HG03045 (cell line): ENCODE measurements around the gene DOCK2.
"Not testable (repeated sequence)": the region's sequence is repeated elsewhere in the genome, so short reads cannot be mapped to it uniquely, and the experiment has no call there.

Experiments
- ATAC-seq: cut with Tn5 transposase; IDR thresholded peaks from one replicate; pipeline ENCODE4 v1.9.1; 2021; ENCODE audit warnings: mild to moderate bottlenecking, moderate library complexity; ENCODE audit not compliant: unreplicated experiment

DOCK2 gene

DNA sequence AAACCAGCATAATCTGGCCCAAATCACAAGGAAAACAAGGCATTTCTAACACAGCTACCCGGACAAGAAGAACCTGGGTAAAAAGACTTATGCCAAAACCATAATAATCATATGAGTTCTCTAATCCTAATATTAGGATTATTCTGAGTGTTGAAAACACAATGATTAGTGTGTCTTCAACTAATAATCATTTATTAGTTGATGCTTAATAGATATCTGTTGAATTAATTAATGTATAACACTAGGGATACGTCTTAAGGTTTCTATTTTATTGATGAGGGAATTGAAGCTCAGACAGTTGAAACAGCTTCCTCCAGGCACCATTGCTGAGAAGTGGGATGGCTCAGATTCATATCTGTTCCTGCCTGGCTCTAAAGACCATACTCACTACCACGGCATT, 112.2 kb downstream of the DOCK2 start:
- no peak for ATAC-seq

GRCh38 chr5:169751490-169751889, 114.4 kb downstream of the DOCK2 start:
- no peak for ATAC-seq

- ATAC-seq = not testable (repeated sequence)
These were observed 115.5 kb downstream of the DOCK2 start for GRCh38 chr5:169752566-169752965.

GRCh38 chr5:169753795-169754194, 116.7 kb downstream of the DOCK2 start:
- ATAC-seq = no peak

- no peak for ATAC-seq
These were observed 117.7 kb downstream of the DOCK2 start for GRCh38 chr5:169754737-169755136.

GRCh38 chr5:169756071-169756765, 119.1 kb downstream of the DOCK2 start:
- no peak for ATAC-seq

GRCh38 chr5:169757016-169757415, 119.9 kb downstream of the DOCK2 start:
- no peak for ATAC-seq

DNA sequence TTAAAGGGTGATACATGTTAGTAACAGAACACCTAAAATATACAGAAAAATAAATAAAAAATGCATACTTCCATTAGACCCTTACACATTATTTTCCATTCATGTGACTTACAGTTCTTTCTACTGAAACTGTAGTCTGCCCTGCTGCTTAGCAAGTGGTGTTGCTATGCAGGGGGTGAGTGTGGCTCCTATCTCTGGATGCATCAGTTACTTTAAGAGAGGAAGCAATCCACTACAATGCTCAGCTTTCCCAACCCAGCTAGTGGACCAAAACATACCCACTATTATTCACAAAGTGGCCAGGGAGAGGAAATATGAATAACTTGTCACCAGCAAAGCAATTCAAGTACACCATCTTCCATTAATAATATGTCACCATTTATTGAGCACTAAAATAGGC, 121.8 kb downstream of the DOCK2 start:
- no peak for ATAC-seq

DNA sequence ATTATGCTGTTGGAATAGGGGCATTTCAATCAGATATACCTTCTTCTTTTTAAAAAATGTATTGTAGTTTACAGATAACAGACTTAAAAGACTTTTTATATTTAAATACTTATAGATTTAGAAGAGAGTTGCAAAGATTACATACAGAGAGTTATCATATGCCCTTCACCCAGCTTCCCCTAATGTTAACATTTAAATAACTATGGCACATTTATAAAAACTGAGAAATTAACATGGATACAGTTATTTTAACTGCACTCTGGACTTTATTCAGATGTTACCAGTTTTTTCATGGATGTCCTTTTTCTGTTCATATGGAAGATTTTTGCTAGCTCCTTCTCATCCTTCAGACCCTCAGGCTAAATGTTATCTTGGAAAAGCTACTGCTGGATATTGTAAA, 123.2 kb downstream of the DOCK2 start:
- no peak for ATAC-seq

DNA sequence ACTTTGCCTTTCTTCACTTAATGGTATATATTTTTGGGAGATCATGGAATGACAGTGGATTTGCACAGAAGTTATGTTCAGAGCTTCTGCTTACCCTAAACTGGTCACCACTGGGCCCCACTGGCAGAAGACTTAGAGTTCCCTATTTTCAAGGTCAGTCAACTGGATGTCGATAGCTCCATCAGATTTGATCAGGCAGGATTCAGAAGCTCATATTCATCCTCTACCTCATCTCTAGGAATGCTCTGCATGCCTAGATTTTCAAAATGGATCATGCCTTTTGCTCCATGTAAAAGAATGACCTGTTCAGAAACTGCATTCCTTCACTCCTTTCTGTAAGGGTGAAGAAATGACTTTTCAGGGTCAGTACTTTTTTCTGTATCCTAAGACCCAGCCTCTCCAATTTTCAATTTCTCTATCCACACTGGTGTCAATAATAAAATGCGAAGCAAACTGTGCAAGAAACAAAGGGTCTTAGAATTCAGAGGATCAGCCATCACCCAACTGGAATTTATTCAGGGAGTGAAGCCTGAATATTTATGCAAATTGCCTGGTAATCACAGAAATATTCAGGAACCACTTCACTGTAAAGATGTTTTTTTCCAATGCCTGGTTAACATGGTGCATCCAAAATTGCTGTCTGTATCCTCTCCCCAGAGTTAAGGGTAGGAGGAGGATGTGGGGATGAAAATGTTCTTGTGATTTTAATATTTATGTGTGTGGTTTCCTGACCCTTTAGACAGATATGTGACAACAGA, 125.4 kb downstream of the DOCK2 start:
- no peak for ATAC-seq

DNA sequence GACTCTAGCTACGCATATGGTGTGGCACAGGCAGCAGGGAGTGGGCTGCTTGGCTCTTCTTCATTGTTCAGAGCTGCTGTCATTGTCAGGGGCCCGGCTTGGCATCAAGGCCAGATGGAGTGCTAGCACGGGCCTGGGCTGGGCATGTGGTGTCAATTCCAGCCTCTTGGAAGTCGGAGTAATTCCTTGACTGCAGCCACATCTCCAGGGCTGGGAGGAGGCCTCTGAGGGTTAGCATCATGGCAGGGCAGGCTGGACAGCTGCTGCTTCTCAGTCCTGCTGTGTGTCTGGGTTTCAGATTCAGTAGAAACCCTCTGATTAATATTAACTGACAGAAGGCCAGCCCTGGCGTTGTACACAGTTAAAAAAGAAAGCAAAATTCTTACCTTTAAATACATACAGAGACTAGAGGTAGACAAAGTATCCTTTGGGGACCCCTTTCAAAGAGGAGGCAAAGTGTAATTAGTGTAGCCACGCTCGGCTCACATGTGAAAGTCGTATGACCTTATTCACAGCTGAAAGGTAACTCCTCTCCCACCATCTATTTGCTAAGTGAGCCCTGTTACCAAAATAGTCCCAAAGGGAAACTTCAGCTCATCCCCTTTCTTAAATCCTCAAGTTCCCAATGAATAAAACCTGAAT, 126.4 kb downstream of the DOCK2 start:
- peak; percentile 73 for ATAC-seq

- no peak for ATAC-seq
These were observed 126.9 kb downstream of the DOCK2 start for GRCh38 chr5:169764018-169764378.

DNA sequence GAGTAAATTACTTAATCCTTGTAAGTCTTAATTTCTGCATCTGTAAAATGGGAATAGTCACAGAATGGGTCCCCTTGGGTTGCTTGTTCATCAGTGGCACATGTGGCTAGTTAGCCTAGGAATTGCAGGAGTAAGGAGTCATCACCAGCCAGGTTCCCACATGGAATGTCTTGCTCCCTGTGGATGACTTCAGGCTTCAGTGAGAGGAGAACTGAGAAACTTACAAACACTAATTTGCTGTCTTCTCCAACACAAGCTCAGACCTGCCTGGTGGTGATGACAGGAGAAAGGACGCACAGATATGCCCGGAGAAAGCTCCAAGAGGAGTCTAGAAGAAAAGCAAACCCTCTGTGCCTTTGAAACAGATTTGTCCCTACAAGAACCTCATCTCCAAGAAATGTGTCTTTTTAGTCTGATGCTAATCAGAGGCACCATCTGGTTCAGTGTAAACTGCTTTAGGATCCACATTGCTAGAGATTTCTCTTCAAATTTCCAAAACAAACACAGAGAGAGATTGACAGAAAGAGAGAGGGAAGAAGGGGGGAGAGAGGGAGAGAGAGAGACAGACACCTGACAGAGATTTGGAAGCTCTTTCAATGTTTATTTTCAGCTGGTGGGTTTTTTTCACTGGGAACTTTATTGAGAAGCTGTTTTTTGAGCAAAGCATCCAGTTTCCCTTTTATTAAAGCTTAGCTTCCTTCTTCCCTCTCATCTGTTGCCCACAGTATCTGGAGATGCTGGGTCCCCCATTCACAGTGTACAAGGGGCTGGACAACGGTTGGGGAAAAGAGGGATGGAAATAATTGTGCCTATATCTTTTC, 128.3 kb downstream of the DOCK2 start:
- ATAC-seq = no peak

GRCh38 chr5:169766943-169767342, 129.9 kb downstream of the DOCK2 start:
- not testable (repeated sequence) for ATAC-seq

DNA sequence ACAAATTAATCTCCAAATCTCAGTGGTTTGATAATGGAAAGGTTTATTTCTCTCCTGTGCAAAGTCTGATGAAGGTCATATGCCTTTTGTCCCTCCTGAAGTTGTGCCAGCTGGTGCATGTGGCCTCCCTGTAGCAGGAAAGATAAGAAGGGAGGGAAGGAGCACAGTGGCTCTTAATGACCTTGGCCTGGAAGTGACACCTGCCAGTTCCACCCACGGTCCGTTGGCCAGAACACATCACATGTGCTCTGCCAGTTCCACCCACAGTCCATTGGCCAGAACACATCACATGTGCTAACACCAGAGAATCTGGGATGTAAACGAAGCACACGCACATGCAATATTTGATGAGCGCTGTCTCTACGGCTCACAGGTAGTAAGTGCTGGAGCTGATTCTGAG, 130.9 kb downstream of the DOCK2 start:
- no peak for ATAC-seq

DNA sequence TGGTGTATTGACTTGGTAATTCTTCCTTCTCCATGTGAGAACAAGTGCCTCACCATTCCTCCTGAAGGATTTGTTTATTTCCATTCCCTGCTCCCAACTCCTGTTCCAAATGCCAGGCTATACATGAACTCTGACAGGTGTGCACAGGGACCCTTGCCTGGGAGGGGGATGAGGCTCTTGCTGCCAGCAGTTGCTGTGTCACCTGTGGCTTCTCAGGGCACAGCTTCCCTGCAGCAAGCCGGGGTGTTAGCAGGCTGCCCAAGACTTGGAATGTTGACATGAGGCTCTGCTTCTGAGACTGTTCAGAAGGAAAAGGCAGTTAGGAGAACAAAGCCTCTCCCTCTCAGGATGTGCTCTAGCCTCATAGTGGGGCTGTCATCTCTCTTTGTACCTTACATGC, 131.3 kb downstream of the DOCK2 start:
- no peak for ATAC-seq

GRCh38 chr5:169770109-169770508, 133.0 kb downstream of the DOCK2 start:
- ATAC-seq = no peak

DNA sequence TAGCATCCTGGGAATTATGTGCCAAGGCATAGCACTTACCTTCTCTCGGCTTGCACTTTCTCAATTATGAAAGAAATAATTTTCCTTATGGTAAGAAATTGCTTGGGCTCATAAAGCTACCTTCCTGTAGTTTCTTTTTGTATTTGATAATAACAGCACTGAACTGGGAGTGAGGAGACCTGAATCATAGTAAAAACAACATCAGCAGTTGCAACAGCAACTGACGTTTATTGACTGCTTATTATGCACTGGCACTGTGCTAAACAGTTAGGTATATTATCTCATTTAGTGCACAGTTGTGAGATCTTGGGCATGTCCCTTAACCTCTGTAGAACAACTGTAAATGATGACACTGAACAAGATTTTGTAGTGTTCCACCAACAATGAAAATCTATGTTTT, 135.2 kb downstream of the DOCK2 start:
- ATAC-seq = no peak

- ATAC-seq = no peak
These were observed 135.6 kb downstream of the DOCK2 start for GRCh38 chr5:169772688-169773087.

DNA sequence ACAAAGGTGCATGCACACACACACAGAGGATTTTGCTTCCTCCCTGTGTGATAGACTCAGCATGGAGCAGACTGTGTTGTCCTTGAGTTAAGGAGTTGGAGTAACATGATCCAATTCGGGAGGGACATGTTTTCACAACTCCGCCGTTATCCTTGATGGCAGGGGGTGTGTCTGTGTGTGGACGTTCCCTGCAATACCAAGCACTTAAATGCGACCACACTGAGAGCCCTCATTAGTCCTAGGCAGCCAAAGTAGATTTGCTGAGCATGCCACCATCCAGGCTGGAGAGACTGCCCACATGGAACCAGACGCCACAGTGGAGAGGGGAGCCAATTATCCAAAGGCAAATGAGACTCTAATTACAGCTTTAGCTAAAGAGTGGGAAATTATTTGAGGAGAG, 140.1 kb downstream of the DOCK2 start:
- no peak for ATAC-seq
